ENCODE results near the gene NLRC5. TPM values are rescaled to one million over a fixed set of nuclear protein-coding genes. Genes with fewer than 3 reads are reported as not detected.

Gene NLRC5
- total RNA-seq, 1 donor, result 52.1 TPM

DNA sequence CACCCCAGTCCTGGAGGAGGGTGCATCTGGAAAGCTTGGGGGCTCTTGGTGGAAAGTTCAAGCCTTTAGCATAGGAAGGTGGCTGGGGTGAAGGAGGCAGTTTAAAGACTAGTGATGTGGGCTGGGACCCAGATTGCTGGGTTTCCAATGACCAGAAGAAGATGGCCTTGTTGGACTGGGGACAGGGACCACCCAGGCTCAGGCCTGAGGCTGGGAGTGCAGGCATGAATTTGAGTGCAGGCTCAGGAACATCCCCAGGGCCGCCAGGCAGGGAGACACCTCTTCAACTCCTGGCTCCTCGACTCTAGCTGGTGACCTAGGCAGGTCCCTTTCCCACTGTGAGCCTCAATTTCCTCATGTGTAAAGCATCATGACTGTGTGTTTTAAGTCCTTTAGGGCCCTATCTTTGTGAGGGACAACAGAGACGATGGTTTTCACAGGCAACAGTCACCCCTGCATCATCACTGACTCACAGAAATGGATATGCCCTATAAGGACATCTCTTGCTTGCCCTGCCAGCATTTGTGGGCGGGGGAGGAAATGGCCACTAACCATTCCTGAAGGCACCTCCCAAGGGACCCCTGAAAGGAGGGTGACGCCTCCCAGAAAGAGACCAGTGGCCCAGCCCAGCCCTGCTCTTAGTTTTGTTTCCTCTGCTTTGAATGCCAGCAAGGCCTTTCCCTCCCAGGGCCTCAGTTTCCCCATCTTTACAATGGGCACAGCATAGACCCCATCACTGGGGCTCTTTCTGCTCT, 11.1 kb downstream of the NLRC5 start:
- DNase-seq (ENCODE audit: insufficient read length, low spot score, missing footprints), result peak; percentile 95
- H3K9me3 ChIP-seq (ENCODE audit: low read depth, low read length), result no peaks in the 10 kb centered on the region
- no peaks in the 10 kb centered on the region for H3K27me3 ChIP-seq (ENCODE audit: insufficient read depth, low read length)
- no peaks in the 10 kb centered on the region for H4K20me1 ChIP-seq (ENCODE audit: insufficient read depth, low read length)
- TF ChIP-seq, protein P1, sequence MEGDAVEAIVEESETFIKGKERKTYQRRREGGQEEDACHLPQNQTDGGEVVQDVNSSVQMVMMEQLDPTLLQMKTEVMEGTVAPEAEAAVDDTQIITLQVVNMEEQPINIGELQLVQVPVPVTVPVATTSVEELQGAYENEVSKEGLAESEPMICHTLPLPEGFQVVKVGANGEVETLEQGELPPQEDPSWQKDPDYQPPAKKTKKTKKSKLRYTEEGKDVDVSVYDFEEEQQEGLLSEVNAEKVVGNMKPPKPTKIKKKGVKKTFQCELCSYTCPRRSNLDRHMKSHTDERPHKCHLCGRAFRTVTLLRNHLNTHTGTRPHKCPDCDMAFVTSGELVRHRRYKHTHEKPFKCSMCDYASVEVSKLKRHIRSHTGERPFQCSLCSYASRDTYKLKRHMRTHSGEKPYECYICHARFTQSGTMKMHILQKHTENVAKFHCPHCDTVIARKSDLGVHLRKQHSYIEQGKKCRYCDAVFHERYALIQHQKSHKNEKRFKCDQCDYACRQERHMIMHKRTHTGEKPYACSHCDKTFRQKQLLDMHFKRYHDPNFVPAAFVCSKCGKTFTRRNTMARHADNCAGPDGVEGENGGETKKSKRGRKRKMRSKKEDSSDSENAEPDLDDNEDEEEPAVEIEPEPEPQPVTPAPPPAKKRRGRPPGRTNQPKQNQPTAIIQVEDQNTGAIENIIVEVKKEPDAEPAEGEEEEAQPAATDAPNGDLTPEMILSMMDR (IDR thresholded peaks at IDR 0.05; ENCODE audit: extremely low read depth, low read depth, low read length), result no peak
- peak overlapping the region; percentile 25 for H3K4me2 ChIP-seq (ENCODE audit: insufficient read depth, low read length)
- peak overlapping the region; percentile 49 for H2AFZ ChIP-seq (ENCODE audit: low read length)
- peaks cover 33% of the 10 kb centered on the region for H3K4me1 ChIP-seq (ENCODE audit: insufficient read depth, low read length)
- peak overlapping the region; percentile 98 for H3K27ac ChIP-seq (ENCODE audit: low read depth, low read length)
- peaks cover 15% of the 10 kb centered on the region for H3K36me3 ChIP-seq (ENCODE audit: insufficient read depth, low read length)
- peaks cover 91% of the 10 kb centered on the region for H3K79me2 ChIP-seq (ENCODE audit: insufficient read depth, low read length)
- no peak overlapping the region for H3K4me3 ChIP-seq (ENCODE audit: insufficient read depth, low read length)

DNA sequence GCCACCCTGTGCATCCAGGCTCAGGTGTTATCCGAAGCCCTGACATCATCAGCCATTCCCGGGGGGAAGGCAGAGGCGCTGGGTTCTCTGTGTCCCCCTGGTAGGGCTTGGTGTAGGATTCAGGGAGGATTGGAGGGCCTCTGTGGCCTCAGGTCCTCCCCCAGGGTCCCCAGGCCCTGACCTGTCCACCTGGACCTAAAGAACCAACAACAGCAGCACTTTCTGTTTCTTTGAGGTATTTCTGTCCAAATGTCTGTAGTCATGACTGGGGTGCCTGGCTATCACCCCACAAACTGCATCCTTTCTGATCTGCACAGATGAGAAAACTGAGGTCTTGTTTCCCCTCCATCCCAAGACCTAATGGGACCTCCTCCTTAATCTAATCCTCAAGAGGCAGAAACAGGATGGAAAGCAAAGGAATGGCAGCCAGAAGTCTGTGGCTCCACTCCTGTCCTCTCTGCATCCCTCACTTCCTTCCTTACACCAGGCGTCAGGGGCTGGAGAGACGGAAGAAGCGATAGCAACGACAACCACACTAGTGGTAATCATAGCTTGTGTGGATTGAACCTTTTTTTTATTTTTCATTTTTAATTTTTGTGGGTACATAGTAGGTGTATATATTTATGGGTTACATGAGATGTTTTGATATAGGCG, 11.8 kb downstream of the NLRC5 start:
- Histone ChIP-seq H3K27ac (ENCODE audit: low read depth, low read length) (peak overlapping the region; percentile 98), H3K9me3 (ENCODE audit: low read depth, low read length) (no peaks in the 10 kb centered on the region), H3K36me3 (ENCODE audit: insufficient read depth, low read length) (peaks cover 15% of the 10 kb centered on the region), H3K79me2 (ENCODE audit: insufficient read depth, low read length) (peaks cover 90% of the 10 kb centered on the region), H3K27me3 (ENCODE audit: insufficient read depth, low read length) (no peaks in the 10 kb centered on the region), H3K4me3 (ENCODE audit: insufficient read depth, low read length) (no peak overlapping the region), H3K4me2 (ENCODE audit: insufficient read depth, low read length) (peak overlapping the region; percentile 25), H3K4me1 (ENCODE audit: insufficient read depth, low read length) (peaks cover 33% of the 10 kb centered on the region), H2AFZ (ENCODE audit: low read length) (no peak overlapping the region), H4K20me1 (ENCODE audit: insufficient read depth, low read length) (no peaks in the 10 kb centered on the region)
- DNase-seq (ENCODE audit: insufficient read length, low spot score, missing footprints), result no peak
- TF ChIP-seq, protein P1 (IDR thresholded peaks at IDR 0.05; ENCODE audit: extremely low read depth, low read depth, low read length), result no peak

DNA sequence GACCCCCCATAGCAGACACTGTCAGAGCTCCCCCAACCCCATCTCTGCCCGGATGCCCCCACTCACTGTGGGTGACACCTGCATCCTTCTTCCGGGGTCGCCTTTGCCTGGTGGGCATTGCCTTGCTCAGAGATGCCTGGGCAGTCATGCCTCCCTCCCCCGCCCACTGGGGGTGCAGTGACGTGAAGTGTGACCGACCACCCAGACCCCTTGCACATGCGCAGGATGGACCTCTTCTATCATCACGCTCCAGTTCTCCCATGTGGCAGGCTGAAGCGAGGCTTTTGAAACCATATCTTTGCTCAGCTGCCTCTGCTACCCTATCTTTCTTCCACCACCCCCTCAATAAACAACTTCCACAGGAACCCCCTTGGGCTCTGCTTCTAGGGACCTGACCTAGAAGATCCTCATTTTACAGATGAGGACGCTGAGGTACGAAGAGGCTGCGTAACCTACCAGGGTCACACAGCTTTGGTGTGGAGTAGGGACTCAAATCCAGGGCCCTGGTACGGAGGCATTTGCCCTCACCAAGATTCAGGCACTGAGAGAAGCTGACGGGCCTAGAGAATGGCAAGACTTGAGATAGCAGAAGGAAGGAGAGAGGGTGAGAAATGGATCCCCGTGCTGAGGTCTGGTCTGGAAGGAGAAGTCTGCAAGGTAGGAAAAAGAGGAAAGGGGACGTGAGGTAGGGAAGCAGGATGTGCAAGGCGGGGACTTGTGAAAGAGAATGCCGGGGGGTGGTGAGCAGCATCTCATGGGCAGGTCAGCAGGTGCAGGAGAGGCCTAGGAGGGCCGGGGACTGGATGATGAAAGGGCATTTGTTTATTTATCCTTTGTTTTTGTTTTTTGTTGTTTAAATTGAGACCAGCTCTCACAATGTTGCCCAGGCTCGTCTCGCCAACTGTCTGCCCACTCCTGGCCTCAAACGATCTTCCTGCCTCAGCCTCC, 14.4 kb downstream of the NLRC5 start:
- H3K9me3 ChIP-seq (ENCODE audit: low read depth, low read length), result no peaks in the 10 kb centered on the region
- no peak overlapping the region for H2AFZ ChIP-seq (ENCODE audit: low read length)
- DNase-seq (ENCODE audit: insufficient read length, low spot score, missing footprints), result no peak
- H3K27me3 ChIP-seq (ENCODE audit: insufficient read depth, low read length), result no peaks in the 10 kb centered on the region
- peaks cover 15% of the 10 kb centered on the region for H3K36me3 ChIP-seq (ENCODE audit: insufficient read depth, low read length)
- peaks cover 78% of the 10 kb centered on the region for H3K79me2 ChIP-seq (ENCODE audit: insufficient read depth, low read length)
- peaks cover 26% of the 10 kb centered on the region for H3K4me1 ChIP-seq (ENCODE audit: insufficient read depth, low read length)
- H3K4me2 ChIP-seq (ENCODE audit: insufficient read depth, low read length), result no peak overlapping the region
- TF ChIP-seq, protein P1 (IDR thresholded peaks at IDR 0.05; ENCODE audit: extremely low read depth, low read depth, low read length), result no peak
- no peaks in the 10 kb centered on the region for H4K20me1 ChIP-seq (ENCODE audit: insufficient read depth, low read length)
- no peak overlapping the region for H3K27ac ChIP-seq (ENCODE audit: low read depth, low read length)
- H3K4me3 ChIP-seq (ENCODE audit: insufficient read depth, low read length), result no peak overlapping the region

Data from osteoblast (primary cell).